Right renal cortex interstitium (tissue), 3 donors: ENCODE results near the gene ELF5. TPM values are rescaled to one million over a fixed set of nuclear protein-coding genes. Genes with fewer than 3 reads are reported as not detected.

Experiments used
- DNase-seq, 3 donors: peaks; one replicate each; pipeline ENCODE4 v3.0.0-alpha.2; 2013; ENCODE audit warnings: low read depth in 3 of 3, low spot score in 2 of 3
- polyA plus RNA-seq, 3 donors: library from polyadenylated mRNA; unstranded; fragments of 120-200 nt; gene quantifications; one replicate each; pipeline ENCODE4 v1.2.1, GENCODE V29; 2013; ENCODE audit not compliant: insufficient read length in 3 of 3

ELF5 gene
- polyA plus RNA-seq, 3 donors = 54.5 to 77.8 (median 74.6) TPM

GRCh38 chr11:34493926-34494595, 19.5 kb downstream of the ELF5 start:
- DNase-seq = no peak

GRCh38 chr11:34493468-34493867, 20.1 kb downstream of the ELF5 start:
- DNase-seq = no peak

- peak in 1 of 3 donors; percentile 37 for DNase-seq
These were observed 20.7 kb downstream of the ELF5 start for GRCh38 chr11:34492806-34493414.

- no peak for DNase-seq
These were observed 23.3 kb downstream of the ELF5 start for GRCh38 chr11:34490304-34490703.

- no peak for DNase-seq
These were observed 24.6 kb downstream of the ELF5 start for GRCh38 chr11:34488855-34489557.

- DNase-seq = no peak
These were observed 26.2 kb downstream of the ELF5 start for GRCh38 chr11:34487430-34487829.

- DNase-seq = no peak
These were observed 30.3 kb downstream of the ELF5 start for GRCh38 chr11:34483106-34483874.

GRCh38 chr11:34481307-34481706, 32.3 kb downstream of the ELF5 start:
- DNase-seq = no peak

- DNase-seq = no peak
These were observed 33.3 kb downstream of the ELF5 start for GRCh38 chr11:34480314-34480713.

- DNase-seq = no peak
These were observed 34.5 kb downstream of the ELF5 start for GRCh38 chr11:34478845-34479663.

GRCh38 chr11:34476849-34477248, 36.7 kb downstream of the ELF5 start:
- DNase-seq = no peak

- DNase-seq = no peak
These were observed 37.9 kb downstream of the ELF5 start for GRCh38 chr11:34475656-34476055.

- DNase-seq = no peak
These were observed 39.9 kb downstream of the ELF5 start for GRCh38 chr11:34473603-34474169.

- no peak for DNase-seq
These were observed 45.3 kb downstream of the ELF5 start for GRCh38 chr11:34468209-34468841.

- DNase-seq = no peak
These were observed 46.6 kb downstream of the ELF5 start for GRCh38 chr11:34466802-34467488.

- DNase-seq = no peak
These were observed 49.0 kb downstream of the ELF5 start for GRCh38 chr11:34464591-34465051.

- no peak for DNase-seq
These were observed 52.4 kb downstream of the ELF5 start for GRCh38 chr11:34461215-34461614.

- DNase-seq = no peak
These were observed 53.3 kb downstream of the ELF5 start for GRCh38 chr11:34460278-34460677.
